Astrocyte of the spinal cord (primary cell): ENCODE data around the gene PHLPP1.

Source experiments
- DNase-seq: peaks from one replicate; pipeline ENCODE4 v3.0.0; 2011; ENCODE audit warnings: low read depth, low spot score
- H3K4me3 ChIP-seq: 2 replicates; pipeline ENCODE4 v1.5.1; 2011; ENCODE audit warnings: low read depth, mild to moderate bottlenecking, low read length, moderate library complexity
- CTCF ChIP-seq: IDR thresholded peaks from 2 replicates; pipeline ENCODE4 v1.5.1; 2012; ENCODE audit warnings: low read depth, mild to moderate bottlenecking, low read length, inconsistent platforms
- in situ Hi-C: cut with HindIII; loops from 2 replicates; pipeline ENCODE4 v1.10.0; 2017; ENCODE audit warnings: low sequenced_read_pairs

The PHLPP1 gene

GRCh38 chr18:62711781-62712180 lies 3.6 kb upstream of the PHLPP1 start:
- no peak for TF ChIP-seq CTCF
- in situ Hi-C loops = no loop called here
- no peak overlapping the region for H3K4me3 ChIP-seq
- no peak for DNase-seq

- no peak for DNase-seq
- no peak overlapping the region for H3K4me3 ChIP-seq
- TF ChIP-seq CTCF = no peak
- in situ Hi-C loops = no loop called here
Measured at GRCh38 chr18:62713651-62714247, 1.6 kb upstream of the PHLPP1 start.

- in situ Hi-C loops = no loop called here
- DNase-seq = peak; percentile 100
- peak overlapping the region; percentile 76 for H3K4me3 ChIP-seq
- TF ChIP-seq CTCF = peak; percentile 79
Measured at GRCh38 chr18:62714671-62715435, 488 bp upstream of the PHLPP1 start.

- peak; percentile 68 for DNase-seq
- in situ Hi-C loops = no loop called here
- TF ChIP-seq CTCF = no peak
- H3K4me3 ChIP-seq = peak overlapping the region; percentile 76
Measured at GRCh38 chr18:62715759-62716615, 646 bp downstream of the PHLPP1 start.

GRCh38 chr18:62716619-62717168 lies 1.4 kb downstream of the PHLPP1 start:
- TF ChIP-seq CTCF = peak; percentile 25
- H3K4me3 ChIP-seq = peak overlapping the region; percentile 76
- DNase-seq = peak; percentile 37
- in situ Hi-C loops = no loop called here
